ENCODE measurements around the gene RHOU.

RHOU gene

DNA sequence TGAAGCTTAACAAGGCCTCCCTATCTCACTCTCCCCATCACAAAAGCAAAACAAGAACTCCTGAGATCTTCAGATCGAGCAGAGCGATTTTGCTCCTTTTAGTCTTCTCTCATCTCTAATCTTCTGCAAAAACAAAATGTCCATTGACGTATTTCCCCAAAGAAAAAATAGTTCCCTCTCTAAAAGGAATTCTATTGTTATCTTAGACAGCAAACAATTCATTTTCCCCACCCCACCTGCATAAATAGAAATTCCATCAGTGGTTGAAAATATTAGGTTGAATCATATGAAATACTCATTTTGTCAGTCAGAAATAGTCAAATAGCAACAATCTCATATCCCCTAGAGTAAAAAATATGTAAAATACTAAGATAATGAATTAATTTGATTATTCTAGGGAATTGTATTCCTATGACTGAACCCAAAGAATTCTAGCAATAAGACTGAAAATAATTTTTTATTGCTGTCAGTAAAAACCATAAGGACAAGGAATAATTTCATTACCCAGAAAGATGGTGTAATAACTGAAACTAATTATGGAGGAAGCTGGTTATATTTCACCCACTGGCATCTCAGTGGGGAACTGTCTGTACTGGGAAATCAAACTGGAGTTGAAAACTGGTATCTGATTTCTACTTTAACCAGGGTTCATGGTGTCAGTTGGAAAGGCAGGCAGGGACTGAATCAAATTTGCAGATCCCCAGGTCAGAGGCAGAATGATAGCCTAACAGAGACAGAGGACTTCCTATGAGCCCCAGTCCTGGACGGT lies 51.3 kb downstream of the RHOU start:
- no peak for DNase-seq

DNA sequence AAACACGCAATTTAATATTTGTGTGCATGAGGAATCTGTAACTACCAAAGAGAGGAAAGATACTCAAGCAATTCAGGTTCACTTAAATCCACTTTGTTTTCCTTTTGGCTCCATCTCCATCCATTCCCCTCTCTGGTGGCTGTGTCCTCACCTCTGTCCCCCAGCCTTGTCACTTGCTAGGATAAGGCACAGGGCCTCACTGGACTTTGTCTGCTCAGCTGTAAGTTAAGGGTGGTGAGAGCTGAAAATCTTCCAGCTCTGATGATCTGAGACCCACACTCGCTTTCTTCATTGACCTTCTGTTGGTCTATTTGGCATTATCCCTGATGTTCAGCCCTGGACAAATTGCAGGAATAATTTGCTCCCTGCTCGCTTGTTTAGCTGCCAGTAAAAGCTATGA lies 56.5 kb downstream of the RHOU start:
- no peak for DNase-seq

DNA sequence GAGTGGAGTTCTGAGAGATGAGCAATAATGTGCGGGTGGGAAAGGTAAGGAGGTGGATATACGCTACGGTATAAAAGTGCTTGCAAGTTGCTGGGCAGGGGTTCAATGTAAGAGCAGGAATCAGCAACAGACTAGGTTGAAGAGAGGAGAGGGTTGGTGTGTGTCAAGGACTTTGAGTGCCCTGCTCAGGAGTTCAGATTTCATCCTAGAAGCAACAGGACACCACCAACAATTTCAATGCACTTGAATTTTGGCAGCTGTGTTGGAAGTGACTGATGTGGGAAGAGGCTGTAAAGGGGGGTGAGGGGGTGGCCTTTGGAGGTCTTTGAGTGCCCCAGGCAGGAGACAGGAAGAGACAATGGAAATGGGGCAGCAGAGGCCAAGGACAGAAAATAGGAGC lies 57.3 kb downstream of the RHOU start:
- no peak for DNase-seq

- DNase-seq, result no peak
Observed at GRCh38 chr1:228793032-228793431, 57.8 kb downstream of the RHOU start.

DNA sequence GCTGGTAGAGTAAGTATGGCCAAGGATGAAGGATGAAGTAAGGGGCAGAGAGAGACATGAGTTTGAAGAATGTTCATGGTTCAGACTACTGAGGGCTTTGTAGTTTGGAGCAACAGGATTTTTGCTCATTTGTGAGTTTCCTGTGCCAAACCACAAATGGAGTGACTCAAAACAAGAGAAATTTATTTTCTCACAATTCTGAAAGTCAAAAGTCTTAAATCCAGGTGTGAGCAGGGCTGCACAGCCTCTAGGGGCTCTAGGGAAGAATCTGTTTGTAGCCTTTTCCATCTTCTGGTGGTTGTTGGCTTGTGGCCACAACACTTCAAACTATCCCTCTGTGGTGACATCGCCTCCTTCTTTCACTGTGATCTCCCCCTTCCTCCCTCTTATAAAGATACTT lies 58.9 kb downstream of the RHOU start:
- DNase-seq, result no peak

GRCh38 chr1:228794810-228795209 lies 59.5 kb downstream of the RHOU start:
- DNase-seq, result no peak

GRCh38 chr1:228795596-228795995 lies 60.3 kb downstream of the RHOU start:
- no peak for DNase-seq

All from NCI-H69 (cell line).